GM18505 (cell line): ENCODE data around the gene ETV6.

Source experiments
- ATAC-seq: cut with Tn5 transposase; IDR thresholded peaks from one replicate; pipeline ENCODE4 v1.9.1; 2021; ENCODE audit not compliant: unreplicated experiment
- POLR2A ChIP-seq: IDR thresholded peaks from 4 replicates; pipeline ENCODE4 v1.6.1; 2011; ENCODE audit warnings: borderline replicate concordance; ENCODE audit not compliant: insufficient read depth, insufficient read length; ENCODE audit errors: extremely low read depth

Gene ETV6

DNA sequence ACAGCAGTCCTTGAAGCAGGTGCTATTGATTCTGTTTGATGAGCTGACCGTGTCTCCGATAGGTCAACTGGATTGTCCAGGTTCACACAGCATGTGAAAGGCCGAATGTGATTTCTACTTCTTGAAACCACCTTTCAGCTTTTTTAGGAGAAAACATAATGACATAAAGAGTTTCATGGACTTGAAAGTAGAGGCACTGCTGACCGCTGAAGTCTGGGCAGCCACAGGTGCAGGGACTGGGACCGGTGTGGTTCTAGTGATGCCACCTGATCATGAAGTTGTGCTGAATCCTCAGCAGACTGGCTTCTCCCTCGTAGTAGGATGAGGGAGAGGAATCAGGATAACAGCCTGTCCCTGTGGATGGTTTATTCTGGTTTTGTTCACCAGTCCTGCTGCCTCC, 108.1 kb downstream of the ETV6 start:
- TF ChIP-seq POLR2A, result no peak
- ATAC-seq, result no peak

DNA sequence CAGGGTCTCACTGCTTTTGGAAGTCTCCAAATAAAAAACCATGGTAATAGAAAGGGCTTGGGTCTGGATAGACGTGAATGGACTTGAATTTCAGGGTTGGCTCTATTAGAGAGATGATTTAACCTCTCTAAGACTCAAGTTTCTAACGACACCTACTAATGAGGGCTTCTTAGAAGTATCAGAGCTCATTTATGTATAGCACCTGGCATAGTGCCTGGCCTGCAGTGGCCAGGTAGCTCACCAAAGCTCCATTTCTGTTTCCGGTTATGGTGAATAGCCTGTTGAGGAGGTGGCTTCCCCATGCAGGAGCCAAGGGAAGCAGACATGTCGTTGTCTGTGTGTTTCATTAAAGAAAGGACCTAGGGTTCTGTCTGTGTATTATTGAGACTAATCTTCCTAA, 108.6 kb downstream of the ETV6 start:
- no peak for ATAC-seq
- TF ChIP-seq POLR2A, result no peak

DNA sequence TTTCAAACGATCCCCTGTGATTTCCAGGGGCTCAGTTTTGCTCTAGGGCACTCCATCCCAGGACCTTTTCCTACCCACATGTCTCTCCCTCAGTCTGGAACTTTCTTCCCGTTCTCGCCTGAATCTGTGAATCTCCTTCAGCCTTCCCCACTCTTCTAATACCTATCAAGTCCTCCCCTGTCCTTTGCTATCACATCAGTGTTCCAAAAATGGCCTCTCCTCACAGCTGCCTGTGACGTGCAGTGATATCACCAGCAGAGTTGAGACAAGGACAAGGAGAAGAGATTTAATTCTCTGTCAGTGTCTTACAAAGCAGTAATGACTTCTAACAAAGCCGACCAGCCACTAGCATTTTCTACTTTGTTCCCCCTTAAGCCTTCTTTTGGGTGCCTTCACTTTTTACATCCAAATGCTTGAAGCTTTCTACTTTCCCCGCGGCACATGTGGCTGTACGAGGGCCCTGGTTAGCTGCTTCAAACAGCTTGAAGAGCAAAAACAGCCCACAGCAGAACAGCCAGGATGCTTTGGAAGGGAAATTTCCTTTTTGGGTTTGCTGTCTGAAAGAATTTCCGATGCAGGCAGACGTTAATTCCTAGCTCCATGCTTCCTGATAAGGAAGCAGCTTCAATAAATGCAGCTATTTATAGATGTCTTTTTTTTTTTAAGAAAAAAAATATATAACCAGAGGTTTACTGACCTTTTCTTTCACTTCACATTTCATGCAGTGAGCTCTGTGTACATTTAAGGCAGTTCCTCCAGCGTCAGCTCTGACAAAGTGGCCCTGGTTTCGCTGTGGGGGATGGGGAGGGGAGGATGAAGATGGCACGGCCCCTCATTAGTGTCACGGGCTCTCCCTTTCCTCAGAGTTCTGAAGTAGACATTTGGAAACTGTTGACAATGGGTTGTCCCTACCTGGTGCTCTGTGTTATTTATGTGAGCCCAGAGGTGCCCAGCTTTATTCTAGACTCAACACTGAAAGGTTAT, 109.3 kb downstream of the ETV6 start:
- no peak for TF ChIP-seq POLR2A
- ATAC-seq, result no peak

DNA sequence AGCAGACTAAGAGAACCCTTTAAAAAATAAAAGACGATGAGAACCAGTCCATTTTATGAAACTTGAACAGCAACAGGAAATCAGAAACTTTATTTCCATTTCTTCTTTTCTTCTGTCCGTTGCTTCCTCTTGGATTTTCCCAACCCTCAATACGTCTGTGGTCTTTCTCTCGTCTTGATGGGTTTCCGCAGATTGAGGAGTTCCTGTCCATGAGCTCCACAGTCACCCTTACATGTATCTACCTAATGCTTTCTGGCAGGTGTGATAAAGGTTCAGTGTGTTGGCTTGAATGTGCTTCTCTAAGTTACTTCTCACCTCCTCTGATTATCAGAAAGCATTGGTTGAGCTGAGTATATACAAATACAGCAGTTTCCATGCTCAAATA, 110.0 kb downstream of the ETV6 start:
- no peak for TF ChIP-seq POLR2A

DNA sequence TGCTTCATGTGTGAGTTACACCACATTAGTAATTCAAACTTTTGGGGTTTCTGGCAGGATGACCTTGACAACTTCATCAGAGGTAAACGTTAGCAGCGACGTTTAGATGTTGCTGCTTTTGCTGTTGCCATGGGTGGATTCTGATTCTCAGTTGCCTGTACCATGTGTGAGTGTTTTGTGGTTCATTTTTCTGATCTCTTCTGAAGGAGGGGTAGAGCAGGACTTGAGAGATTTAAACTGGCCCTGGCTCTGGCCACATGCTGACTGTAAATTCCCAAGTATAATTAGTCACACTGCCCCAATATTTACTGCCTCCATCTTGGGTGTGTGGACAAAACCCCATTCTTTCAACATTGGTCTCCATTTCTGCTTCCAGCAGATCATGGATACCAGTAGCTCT, 110.4 kb downstream of the ETV6 start:
- no peak for TF ChIP-seq POLR2A
- no peak for ATAC-seq

More for the DNA sequence above, 110.0 kb downstream of the ETV6 start:
- no peak for ATAC-seq

DNA sequence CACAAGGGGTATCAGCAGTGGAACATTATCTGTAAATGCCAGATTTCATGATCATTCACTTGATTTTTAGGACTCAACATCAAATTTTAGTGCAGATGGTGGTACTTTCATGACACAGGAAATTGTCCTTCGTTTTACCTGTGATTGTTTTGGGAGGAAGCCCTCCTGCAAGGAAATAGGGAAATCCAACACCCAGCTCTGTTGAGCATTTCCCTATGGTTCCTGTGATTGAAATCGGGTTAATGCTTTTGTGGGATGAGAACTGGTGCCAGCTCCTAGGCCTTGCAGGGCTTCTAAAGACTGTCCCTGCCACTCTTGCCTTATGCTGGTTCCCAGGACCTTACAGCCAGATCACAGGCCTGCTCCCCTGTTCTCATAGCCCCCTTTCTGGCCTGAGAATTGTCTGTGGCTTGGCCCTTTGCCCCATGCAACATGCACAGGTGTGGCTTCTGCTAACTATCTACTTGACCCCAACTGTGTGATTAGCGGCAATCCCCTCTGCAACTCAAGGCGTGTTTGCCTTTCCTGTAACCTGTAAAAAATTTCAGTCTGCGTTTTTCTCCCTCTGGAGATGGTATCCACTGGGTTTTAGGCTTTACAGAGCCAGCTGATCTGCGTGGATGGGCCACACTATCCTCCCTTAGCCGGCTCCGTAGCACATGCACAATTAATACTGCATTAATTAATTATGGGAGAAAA, 112.5 kb downstream of the ETV6 start:
- peak; percentile 24 for TF ChIP-seq POLR2A
- peak; percentile 48 for ATAC-seq

DNA sequence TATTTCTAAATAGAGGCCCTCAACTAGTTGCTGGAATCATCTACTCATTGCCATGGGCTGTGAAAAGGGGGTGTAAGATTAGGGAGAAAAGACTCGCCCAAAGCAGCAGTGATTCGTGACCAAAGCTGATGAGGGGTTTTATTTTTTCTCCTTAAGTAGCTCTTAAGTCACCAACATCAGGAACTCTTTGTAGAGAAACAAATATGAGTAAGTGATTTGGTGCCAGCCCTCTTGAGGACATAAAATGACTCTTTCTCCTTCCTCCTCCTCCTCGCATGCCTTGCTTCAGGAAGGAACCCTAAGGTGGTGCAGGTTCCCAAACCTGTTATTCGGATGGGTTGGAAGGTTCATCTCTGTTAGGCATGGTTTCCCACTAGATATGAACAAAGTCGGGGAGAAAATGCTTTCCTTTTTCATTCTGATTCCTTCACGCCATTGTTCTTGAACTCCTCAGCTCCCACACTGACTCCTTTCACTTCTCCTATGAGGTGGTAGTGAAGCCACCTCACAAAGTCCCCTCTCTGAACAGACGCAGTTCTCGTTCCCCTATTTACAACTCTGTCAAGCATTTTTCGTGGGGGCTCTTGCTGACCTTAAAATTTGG, 113.4 kb downstream of the ETV6 start:
- no peak for TF ChIP-seq POLR2A
- ATAC-seq, result peak; percentile 36

DNA sequence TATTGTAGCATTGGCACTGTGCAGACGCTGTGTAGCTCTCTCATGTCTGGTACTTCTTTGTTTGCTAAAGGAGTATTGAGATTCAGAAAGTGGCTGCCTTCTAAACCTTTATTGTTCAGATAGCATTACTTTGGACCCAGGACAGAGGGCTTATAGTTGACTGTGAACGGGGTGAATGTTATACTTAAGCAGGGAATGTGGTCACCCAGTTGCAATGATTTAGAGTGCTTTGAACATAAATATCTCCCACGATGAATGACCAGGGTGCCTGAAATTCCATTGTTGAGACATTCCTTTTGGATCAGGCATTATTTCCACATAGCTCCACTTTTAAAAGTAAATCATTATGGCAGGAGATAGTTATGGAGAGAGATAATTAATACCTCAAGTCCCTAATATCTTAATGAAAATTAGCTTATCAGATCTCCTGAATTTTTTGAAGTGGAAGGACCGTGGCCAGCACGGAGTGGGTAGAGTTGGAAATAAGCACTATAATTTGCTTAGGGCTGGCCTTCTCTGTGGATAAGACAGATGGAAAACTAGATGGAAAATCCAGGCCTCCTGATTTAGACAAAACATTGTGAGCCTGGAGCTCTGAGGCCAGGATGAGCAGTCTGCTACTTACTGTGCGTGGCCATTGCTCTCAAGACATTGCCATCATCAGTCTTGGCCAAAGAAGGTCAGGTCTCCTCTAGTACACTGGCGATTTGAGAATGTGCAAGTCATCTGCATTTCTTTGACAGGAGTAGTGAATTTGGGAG, 114.5 kb downstream of the ETV6 start:
- no peak for ATAC-seq
- no peak for TF ChIP-seq POLR2A

DNA sequence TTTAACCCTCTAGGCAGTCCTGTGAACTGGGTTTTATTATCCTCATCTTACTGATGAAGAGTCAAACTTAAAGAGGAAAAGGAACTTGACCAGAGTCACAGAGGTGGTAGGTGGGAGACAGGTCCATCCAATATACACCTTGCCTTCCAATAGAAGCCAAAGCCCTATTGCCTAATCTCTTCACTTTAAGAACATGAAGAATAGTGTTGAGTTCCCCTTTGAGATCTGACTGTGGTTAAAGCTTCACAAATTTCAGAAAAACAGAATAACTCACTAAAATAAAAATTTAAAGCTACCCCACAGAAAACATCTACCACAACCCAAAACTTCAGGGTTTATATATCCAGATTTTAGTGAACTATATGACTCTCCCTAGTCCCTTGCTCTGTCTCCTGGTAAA, 115.4 kb downstream of the ETV6 start:
- ATAC-seq, result no peak
- TF ChIP-seq POLR2A, result no peak

DNA sequence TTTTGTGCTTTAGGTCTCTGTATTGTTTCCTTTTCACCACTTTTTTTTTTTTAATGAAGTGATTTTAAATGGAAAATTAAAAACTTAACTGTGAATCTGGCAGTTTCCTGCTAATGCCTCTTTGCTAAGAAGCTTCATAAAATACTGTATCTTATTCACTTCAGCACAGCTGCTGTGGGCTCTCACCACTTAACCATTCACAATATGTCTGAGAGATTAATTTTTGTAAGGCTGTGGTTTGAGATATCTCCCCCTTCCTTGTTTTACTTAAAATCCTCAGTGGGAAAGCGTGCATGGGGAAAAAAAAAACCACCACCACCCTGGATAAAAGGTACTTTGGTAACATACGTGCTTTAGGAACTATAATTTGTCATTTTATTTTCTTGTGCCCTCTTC, 115.9 kb downstream of the ETV6 start:
- ATAC-seq, result no peak
- TF ChIP-seq POLR2A, result no peak

DNA sequence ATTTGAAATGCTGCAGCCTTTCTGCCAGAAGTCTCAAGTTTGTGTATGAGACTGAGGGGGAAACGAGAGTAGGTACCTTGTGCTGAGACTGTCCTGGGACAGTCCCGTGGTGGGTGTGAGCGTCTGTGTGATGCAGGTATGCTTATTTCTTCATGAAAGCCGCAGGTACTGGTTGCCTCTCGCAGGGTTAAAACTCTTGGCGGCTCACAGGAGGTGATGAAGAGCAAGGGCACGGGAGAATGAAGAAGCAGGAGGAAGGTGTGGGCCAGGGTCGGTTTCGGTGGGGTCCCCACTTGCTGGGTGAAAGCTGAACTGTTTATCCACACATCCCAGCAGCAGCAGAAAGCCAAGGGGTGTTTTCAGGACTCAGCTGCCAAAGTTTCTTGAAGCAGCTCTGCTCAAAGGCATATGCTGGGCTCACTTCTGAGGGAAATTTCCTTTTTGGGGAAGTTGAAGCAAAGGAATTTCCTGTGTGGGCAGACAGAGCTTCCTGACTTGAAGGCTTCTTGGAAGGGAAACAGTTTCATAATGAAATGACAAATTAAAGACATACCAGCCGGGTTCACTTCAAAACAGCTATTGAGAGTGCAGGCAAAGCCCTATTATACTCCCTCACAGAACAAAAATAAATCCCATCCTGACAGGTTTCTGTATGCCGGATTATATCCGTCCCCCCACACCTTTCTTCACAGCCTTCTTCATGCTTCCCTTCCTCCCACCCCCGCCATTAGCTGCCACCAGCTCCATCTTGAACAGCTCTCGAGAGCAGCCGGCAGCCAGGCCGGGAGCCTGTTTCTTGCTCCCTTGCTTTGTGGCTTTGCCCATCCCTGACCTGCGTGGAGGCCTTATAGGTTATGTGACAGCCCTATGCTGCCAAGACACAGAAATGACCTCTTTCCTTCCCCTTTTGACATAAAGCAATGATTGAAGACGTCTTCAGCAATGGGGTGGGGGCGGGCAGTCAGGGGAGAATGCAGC, 116.6 kb downstream of the ETV6 start:
- TF ChIP-seq POLR2A, result peak; percentile 36
- peak; percentile 58 for ATAC-seq

DNA sequence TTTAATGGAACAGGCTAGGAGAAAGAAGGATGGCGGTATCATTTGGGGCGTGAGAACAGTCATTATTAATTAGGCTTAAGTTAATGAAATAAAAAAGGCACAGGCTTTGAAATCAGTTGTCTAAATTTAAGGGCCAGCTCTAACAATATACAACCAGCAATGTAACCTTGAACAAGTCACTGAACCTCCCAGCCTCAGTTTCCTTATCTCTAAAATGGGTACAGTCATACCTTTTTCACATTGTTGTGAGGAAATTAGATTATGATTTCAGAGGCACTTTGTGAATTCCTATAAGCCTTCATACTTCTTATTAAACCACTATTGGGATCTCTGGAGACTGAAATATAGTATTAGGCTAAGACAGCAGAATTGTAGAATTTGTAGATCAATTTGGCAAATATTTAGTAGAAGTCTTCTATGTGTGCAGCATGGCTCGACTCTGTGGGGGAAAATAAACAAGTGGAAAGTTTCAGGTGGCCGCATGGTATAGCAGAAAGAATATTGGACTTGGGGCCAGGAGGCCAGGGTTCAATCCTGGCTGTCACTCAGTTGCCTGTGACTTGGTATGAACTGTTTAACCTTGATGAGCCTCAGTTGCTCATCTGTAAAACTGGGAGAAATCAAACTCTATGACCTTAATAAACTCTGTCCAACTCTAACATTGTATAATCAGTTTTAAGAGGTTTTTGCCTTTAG, 117.7 kb downstream of the ETV6 start:
- no peak for ATAC-seq
- no peak for TF ChIP-seq POLR2A

DNA sequence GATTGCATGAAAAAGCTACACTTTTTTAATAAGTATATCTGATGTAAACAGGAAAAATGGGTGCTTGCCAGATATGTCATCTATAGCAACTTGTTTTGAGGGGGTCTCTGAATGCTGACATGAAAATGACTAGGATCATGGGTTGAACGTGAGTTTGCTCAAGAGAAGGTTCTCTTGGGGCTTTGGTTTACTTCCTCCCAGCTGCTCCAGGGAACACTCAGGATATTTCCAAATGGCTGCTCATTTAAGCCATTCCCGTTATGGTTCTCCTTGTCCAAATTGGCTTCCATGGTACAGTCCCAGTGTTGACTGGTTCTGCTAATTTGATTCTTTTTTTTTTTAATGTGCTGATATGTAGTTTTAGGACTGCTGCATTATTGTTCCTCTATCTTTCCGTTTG, 118.3 kb downstream of the ETV6 start:
- no peak for ATAC-seq

More for the DNA sequence above, 118.3 kb downstream of the ETV6 start:
- no peak for TF ChIP-seq POLR2A
